ENCODE results near the gene HERC2. TPM values are rescaled to one million over a fixed set of nuclear protein-coding genes. Genes with fewer than 3 reads are reported as not detected.

The HERC2 gene
- total and polyA plus RNA-seq, 7 experiments from 2014 or later = 5.5 to 60.4 (median 42.0) TPM

GRCh38 chr15:28267727-28268126 lies 54.3 kb downstream of the HERC2 start:
- intact Hi-C loops (cut with micrococcal nuclease) = no loop called here

GRCh38 chr15:28265334-28266019 lies 56.5 kb downstream of the HERC2 start:
- CTCF ChIA-PET = no interaction called here
- no peaks in the 10 kb centered on the region for H3K4me1 ChIP-seq (ENCODE audit: control insufficient read depth in 2 of 2, insufficient read depth in 2 of 2, low read length in 2 of 2)
- DNase-seq (peak in 1 of 9 donors; percentile 1), ATAC-seq (no peak)
- Mint-ChIP-seq H3K27me3 (no peaks in the 10 kb centered on the region), H3K4me1 (peaks cover 5 to 24% (median 15%) of the 10 kb centered on the region in 7 donors), H3K27ac (no peak overlapping the region), H3K4me3 (no peak overlapping the region), H3K36me3 (peaks cover 18 to 75% (median 37%) of the 10 kb centered on the region in 5 donors), H3K9me3 (no peaks in the 10 kb centered on the region)
- H3K9me3 ChIP-seq (ENCODE audit: control insufficient read depth in 2 of 3, low read length in 3 of 3) = no peaks in the 10 kb centered on the region
- intact Hi-C loops (cut with micrococcal nuclease) = no loop called here
- no peaks in the 10 kb centered on the region for H3K27me3 ChIP-seq (ENCODE audit: control insufficient read depth in 2 of 2, insufficient read depth in 2 of 2, low read length in 2 of 2)
- no peak overlapping the region for H3K4me3 ChIP-seq (ENCODE audit: low read length)
- peaks cover 0 to 70% (median 13%) of the 10 kb centered on the region in 3 experiments for H3K36me3 ChIP-seq (ENCODE audit: control insufficient read depth in 2 of 3, insufficient read depth in 3 of 3, low read length in 3 of 3)
- no peak overlapping the region for H3K27ac ChIP-seq (ENCODE audit: low read depth, low read length)
- POLR2A ChIA-PET = no interaction called here

More at GRCh38 chr15:28267727-28268126, 54.3 kb downstream of the HERC2 start:
- ATAC-seq (no peak), DNase-seq (no peak)
- Mint-ChIP-seq H3K27me3 (no peaks in the 10 kb centered on the region), H3K4me1 (peaks cover 0 to 5% (median 0%) of the 10 kb centered on the region in 7 donors), H3K9me3 (no peaks in the 10 kb centered on the region), H3K27ac (no peak overlapping the region), H3K36me3 (peaks cover 14 to 78% (median 44%) of the 10 kb centered on the region in 5 donors), H3K4me3 (no peak overlapping the region)
- Histone ChIP-seq H3K36me3 (ENCODE audit: control insufficient read depth in 2 of 3, insufficient read depth in 3 of 3, low read length in 3 of 3) (peaks cover 0 to 72% (median 13%) of the 10 kb centered on the region in 3 experiments), H3K4me1 (ENCODE audit: control insufficient read depth in 2 of 2, insufficient read depth in 2 of 2, low read length in 2 of 2) (no peaks in the 10 kb centered on the region), H3K4me3 (ENCODE audit: low read length) (no peak overlapping the region), H3K27ac (ENCODE audit: low read depth, low read length) (no peak overlapping the region), H3K27me3 (ENCODE audit: control insufficient read depth in 2 of 2, insufficient read depth in 2 of 2, low read length in 2 of 2) (no peaks in the 10 kb centered on the region), H3K9me3 (ENCODE audit: control insufficient read depth in 2 of 3, low read length in 3 of 3) (no peaks in the 10 kb centered on the region)
- ChIA-PET POLR2A (no interaction called here), CTCF (no interaction called here)

DNA sequence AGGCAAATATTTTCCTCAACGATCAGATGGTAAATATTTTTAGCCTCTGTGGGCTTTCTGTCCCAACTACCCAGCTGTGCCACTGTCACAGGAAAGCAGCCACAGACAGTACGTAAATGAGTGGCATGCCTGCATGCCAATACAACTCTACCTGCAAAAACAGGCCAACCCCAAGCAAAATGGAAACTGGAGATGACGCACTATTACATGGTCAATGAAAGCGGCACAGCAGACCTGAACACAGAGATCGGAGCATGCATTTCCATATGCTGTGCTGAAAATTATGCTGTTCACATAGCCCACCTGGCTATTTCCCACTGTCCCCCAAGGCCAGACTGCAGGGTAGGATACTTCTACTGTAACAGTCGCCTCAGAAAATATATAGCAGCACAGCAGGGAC lies 57.8 kb downstream of the HERC2 start:
- Mint-ChIP-seq H3K27ac (no peak overlapping the region), H3K27me3 (no peaks in the 10 kb centered on the region), H3K36me3 (peaks cover 18 to 76% (median 35%) of the 10 kb centered on the region in 5 donors), H3K4me3 (no peak overlapping the region), H3K9me3 (no peaks in the 10 kb centered on the region), H3K4me1 (peaks cover 5 to 24% (median 15%) of the 10 kb centered on the region in 7 donors)
- POLR2A ChIA-PET = no interaction called here
- no peak overlapping the region for H3K27ac ChIP-seq (ENCODE audit: low read depth, low read length)
- H3K9me3 ChIP-seq (ENCODE audit: control insufficient read depth in 2 of 3, low read length in 3 of 3) = no peaks in the 10 kb centered on the region
- no peak for ATAC-seq
- peaks cover 0 to 63% (median 13%) of the 10 kb centered on the region in 3 experiments for H3K36me3 ChIP-seq (ENCODE audit: control insufficient read depth in 2 of 3, insufficient read depth in 3 of 3, low read length in 3 of 3)
- no peak overlapping the region for H3K4me3 ChIP-seq (ENCODE audit: low read length)
- no peaks in the 10 kb centered on the region for H3K27me3 ChIP-seq (ENCODE audit: control insufficient read depth in 2 of 2, insufficient read depth in 2 of 2, low read length in 2 of 2)
- no peaks in the 10 kb centered on the region for H3K4me1 ChIP-seq (ENCODE audit: control insufficient read depth in 2 of 2, insufficient read depth in 2 of 2, low read length in 2 of 2)
- intact Hi-C loops (cut with micrococcal nuclease) = no loop called here
- CTCF ChIA-PET = no interaction called here
- DNase-seq = no peak

GRCh38 chr15:28262438-28262837 lies 59.5 kb downstream of the HERC2 start:
- no peak overlapping the region for H3K4me3 ChIP-seq (ENCODE audit: low read length)
- peaks cover 0 to 46% (median 10%) of the 10 kb centered on the region in 3 experiments for H3K36me3 ChIP-seq (ENCODE audit: control insufficient read depth in 2 of 3, insufficient read depth in 3 of 3, low read length in 3 of 3)
- CTCF ChIA-PET = no interaction called here
- H3K36me3 Mint-ChIP-seq = peaks cover 7 to 64% (median 27%) of the 10 kb centered on the region in 5 donors
- no peak overlapping the region for H3K4me3 Mint-ChIP-seq
- peaks cover 5 to 24% (median 16%) of the 10 kb centered on the region in 7 donors for H3K4me1 Mint-ChIP-seq
- DNase-seq (no peak), ATAC-seq (no peak)
- no peaks in the 10 kb centered on the region for H3K27me3 ChIP-seq (ENCODE audit: control insufficient read depth in 2 of 2, insufficient read depth in 2 of 2, low read length in 2 of 2)
- no peaks in the 10 kb centered on the region for H3K4me1 ChIP-seq (ENCODE audit: control insufficient read depth in 2 of 2, insufficient read depth in 2 of 2, low read length in 2 of 2)
- H3K27ac ChIP-seq (ENCODE audit: low read depth, low read length) = no peak overlapping the region
- no peaks in the 10 kb centered on the region for H3K9me3 Mint-ChIP-seq
- POLR2A ChIA-PET = no interaction called here
- H3K27ac Mint-ChIP-seq = peak overlapping the region in 1 of 9 donors; percentile 12
- H3K9me3 ChIP-seq (ENCODE audit: control insufficient read depth in 2 of 3, low read length in 3 of 3) = no peaks in the 10 kb centered on the region
- intact Hi-C loops (cut with micrococcal nuclease) = no loop called here
- H3K27me3 Mint-ChIP-seq = no peaks in the 10 kb centered on the region

DNA sequence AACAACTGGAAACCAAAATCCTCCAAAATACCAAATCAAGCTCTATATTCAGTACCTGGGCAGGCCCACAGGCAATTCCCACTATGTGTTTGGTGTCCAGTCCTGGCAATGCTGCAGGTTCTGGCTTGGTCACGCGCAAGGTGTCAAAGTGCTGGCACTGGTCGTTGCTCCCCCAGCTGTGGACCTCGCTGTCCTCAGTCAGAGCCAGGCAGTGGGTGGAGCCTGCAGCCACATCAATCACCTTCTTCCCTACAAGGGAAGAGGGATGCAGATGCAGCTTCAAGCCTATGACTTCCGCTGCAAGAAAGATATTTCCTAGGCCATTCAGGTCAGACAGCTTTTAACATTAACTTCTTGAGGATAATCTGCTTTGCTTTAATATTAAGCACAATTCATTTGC lies 61.3 kb downstream of the HERC2 start:
- ATAC-seq (no peak), DNase-seq (no peak)
- Histone ChIP-seq H3K36me3 (ENCODE audit: control insufficient read depth in 2 of 3, insufficient read depth in 3 of 3, low read length in 3 of 3) (peaks cover 0 to 43% (median 7%) of the 10 kb centered on the region in 3 experiments), H3K4me1 (ENCODE audit: control insufficient read depth in 2 of 2, insufficient read depth in 2 of 2, low read length in 2 of 2) (no peaks in the 10 kb centered on the region), H3K9me3 (ENCODE audit: control insufficient read depth in 2 of 3, low read length in 3 of 3) (no peaks in the 10 kb centered on the region), H3K4me3 (ENCODE audit: low read length) (no peak overlapping the region), H3K27me3 (ENCODE audit: control insufficient read depth in 2 of 2, insufficient read depth in 2 of 2, low read length in 2 of 2) (no peaks in the 10 kb centered on the region), H3K27ac (ENCODE audit: low read depth, low read length) (no peak overlapping the region)
- H3K27me3 Mint-ChIP-seq = no peaks in the 10 kb centered on the region
- H3K27ac Mint-ChIP-seq = no peak overlapping the region
- intact Hi-C loops (cut with micrococcal nuclease) = no loop called here
- POLR2A ChIA-PET = no interaction called here
- peaks cover 5 to 24% (median 16%) of the 10 kb centered on the region in 7 donors for H3K4me1 Mint-ChIP-seq
- peaks cover 5 to 69% (median 36%) of the 10 kb centered on the region in 5 donors for H3K36me3 Mint-ChIP-seq
- CTCF ChIA-PET = no interaction called here
- H3K4me3 Mint-ChIP-seq = no peak overlapping the region
- no peaks in the 10 kb centered on the region for H3K9me3 Mint-ChIP-seq

DNA sequence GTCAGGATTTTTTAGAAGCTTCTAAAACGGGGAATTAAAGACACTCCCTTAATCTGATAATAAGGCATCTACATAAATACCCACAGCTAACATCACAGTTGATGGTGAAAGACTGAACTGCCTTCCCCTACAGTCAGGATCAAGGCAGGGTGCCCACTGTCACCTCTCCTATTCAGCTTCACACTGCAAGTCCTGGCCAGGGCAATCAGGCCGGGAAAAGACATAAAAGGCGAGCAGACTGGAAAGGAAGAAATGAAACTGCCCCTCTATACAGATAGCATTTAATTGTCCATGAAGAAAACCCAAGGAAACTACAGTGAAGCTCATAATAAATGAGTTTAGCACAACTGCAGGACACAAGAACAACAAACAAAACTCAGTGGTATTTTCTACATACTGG lies 61.7 kb downstream of the HERC2 start:
- Histone ChIP-seq H3K27ac (ENCODE audit: low read depth, low read length) (no peak overlapping the region), H3K27me3 (ENCODE audit: control insufficient read depth in 2 of 2, insufficient read depth in 2 of 2, low read length in 2 of 2) (no peaks in the 10 kb centered on the region), H3K4me1 (ENCODE audit: control insufficient read depth in 2 of 2, insufficient read depth in 2 of 2, low read length in 2 of 2) (no peaks in the 10 kb centered on the region), H3K36me3 (ENCODE audit: control insufficient read depth in 2 of 3, insufficient read depth in 3 of 3, low read length in 3 of 3) (peaks cover 0 to 42% (median 4%) of the 10 kb centered on the region in 3 experiments), H3K4me3 (ENCODE audit: low read length) (no peak overlapping the region), H3K9me3 (ENCODE audit: control insufficient read depth in 2 of 3, low read length in 3 of 3) (no peaks in the 10 kb centered on the region)
- ATAC-seq (no peak), DNase-seq (no peak)
- intact Hi-C loops (cut with micrococcal nuclease) = no loop called here
- H3K27ac Mint-ChIP-seq = peak overlapping the region in 1 of 9 donors; percentile 9
- CTCF ChIA-PET = no interaction called here
- no peaks in the 10 kb centered on the region for H3K27me3 Mint-ChIP-seq
- peaks cover 5 to 24% (median 16%) of the 10 kb centered on the region in 7 donors for H3K4me1 Mint-ChIP-seq
- H3K36me3 Mint-ChIP-seq = peaks cover 7 to 69% (median 40%) of the 10 kb centered on the region in 5 donors
- H3K4me3 Mint-ChIP-seq = no peak overlapping the region
- POLR2A ChIA-PET = no interaction called here
- no peaks in the 10 kb centered on the region for H3K9me3 Mint-ChIP-seq

- H3K27me3 Mint-ChIP-seq = no peaks in the 10 kb centered on the region
These were observed 66.0 kb downstream of the HERC2 start for GRCh38 chr15:28255965-28256364.

More at GRCh38 chr15:28255965-28256364, 66.0 kb downstream of the HERC2 start:
- Histone ChIP-seq H3K27me3 (ENCODE audit: control insufficient read depth in 2 of 2, insufficient read depth in 2 of 2, low read length in 2 of 2) (no peaks in the 10 kb centered on the region), H3K4me1 (ENCODE audit: control insufficient read depth in 2 of 2, insufficient read depth in 2 of 2, low read length in 2 of 2) (no peaks in the 10 kb centered on the region), H3K36me3 (ENCODE audit: control insufficient read depth in 2 of 3, insufficient read depth in 3 of 3, low read length in 3 of 3) (peaks cover 0 to 36% (median 0%) of the 10 kb centered on the region in 3 experiments), H3K27ac (ENCODE audit: low read depth, low read length) (no peak overlapping the region), H3K4me3 (ENCODE audit: low read length) (no peak overlapping the region), H3K9me3 (ENCODE audit: control insufficient read depth in 2 of 3, low read length in 3 of 3) (no peaks in the 10 kb centered on the region)
- CTCF ChIA-PET = no interaction called here
- Mint-ChIP-seq H3K9me3 (no peaks in the 10 kb centered on the region), H3K4me3 (no peak overlapping the region), H3K27ac (no peak overlapping the region), H3K36me3 (peaks cover 19 to 62% (median 46%) of the 10 kb centered on the region in 5 donors), H3K4me1 (peaks cover 3 to 7% (median 4%) of the 10 kb centered on the region in 7 donors)
- POLR2A ChIA-PET = no interaction called here
- ATAC-seq (no peak), DNase-seq (no peak)
- intact Hi-C loops (cut with micrococcal nuclease) = no loop called here
